Vagina (tissue), 2 donors: ENCODE data around the gene TOGARAM1. TPM values are rescaled to one million over a fixed set of nuclear protein-coding genes. Genes with fewer than 3 reads are reported as not detected.

Experiments used
- DNase-seq, 2 donors: peaks; one replicate each; pipeline ENCODE4 v3.0.0-alpha.2; 2017; ENCODE audit errors: extremely low spot score in 2 of 2
- H3K27ac ChIP-seq: fragments of 200-600 bp; sonication (generic); one replicate; pipeline ENCODE4 v1.5.1; 2019
- H3K27me3 ChIP-seq: fragments of 200-600 bp; sonication (generic); one replicate; pipeline ENCODE4 v1.5.1; 2019
- H3K36me3 ChIP-seq, 2 donors: fragments of 200-600 bp; sonication (generic); one replicate each; pipeline ENCODE4 v1.5.1; 2017 to 2019
- H3K4me1 ChIP-seq: fragments of 200-600 bp; sonication (generic); one replicate; pipeline ENCODE4 v1.5.1; 2019
- H3K4me3 ChIP-seq, 2 donors: fragments of 200-600 bp; sonication (generic); 1 replicate in 1 of 2; 2 replicates in 1 of 2; pipeline ENCODE4 v1.5.1; 2016 to 2019
- H3K9me3 ChIP-seq: fragments of 200-600 bp; sonication (generic); one replicate; pipeline ENCODE4 v1.5.1; 2019
- CTCF ChIP-seq, 3 experiments: fragments of 450-650 bp in 2 of 3; fragments of 200-600 bp in 1 of 3; sonication (generic) in 1 of 3; IDR thresholded peaks; one replicate each; pipeline ENCODE4 v1.5.1; 2017 to 2019; ENCODE audit warnings: antibody characterized with exemption in 3 of 3, mild to moderate bottlenecking in 2 of 3, moderate library complexity in 2 of 3
- POLR2A ChIP-seq, 2 donors: fragments of 450-650 bp; IDR thresholded peaks; one replicate each; pipeline ENCODE4 v1.6.1; 2017; ENCODE audit warnings: antibody characterized with exemption in 2 of 2, mild to moderate bottlenecking in 2 of 2, moderate library complexity in 2 of 2
- POLR2AphosphoS5 ChIP-seq, 2 donors: sonication (generic); formaldehyde crosslinking; IDR thresholded peaks; one replicate each; pipeline ENCODE4 v1.9.0; 2017; ENCODE audit warnings: antibody characterized with exemption in 2 of 2, mild to moderate bottlenecking in 2 of 2, low read depth in 1 of 2; ENCODE audit not compliant: insufficient read depth in 1 of 2
- intact Hi-C: fragments of 100-400 bp; cut with DNase I; formaldehyde crosslinking; loops from one replicate; pipeline ENCODE4 v1.15.1; 2023
- total RNA-seq: library from RNA; depleted of rRNA; stranded (reverse); fragments of >200 nt; gene quantifications from one replicate; pipeline ENCODE4 v1.2.3, GENCODE V29; 2016

TOGARAM1 gene
- total RNA-seq, 1 donor from 2014 or later: 13.0 TPM

- TF ChIP-seq POLR2AphosphoS5 (IDR thresholded peaks at IDR 0.05; ENCODE audit: insufficient read depth in 1 of 2, low read depth in 1 of 2): no peak
- TF ChIP-seq POLR2A (IDR thresholded peaks at IDR 0.05): no peak
- TF ChIP-seq CTCF (IDR thresholded peaks at IDR 0.05): no peak
- DNase-seq: no peak
- Histone ChIP-seq H3K4me3 (no peak overlapping the region), H3K27me3 (no peaks in the 10 kb centered on the region), H3K27ac (no peak overlapping the region), H3K36me3 (peaks cover 0 to 11% of the 10 kb centered on the region in 2 donors), H3K9me3 (no peaks in the 10 kb centered on the region), H3K4me1 (no peaks in the 10 kb centered on the region)
- intact Hi-C loops: no loop called here
These were observed 53.1 kb downstream of the TOGARAM1 start for GRCh38 chr14:45015133-45015532.

GRCh38 chr14:45028107-45028626 lies 66.2 kb downstream of the TOGARAM1 start:
- Histone ChIP-seq H3K27ac (no peak overlapping the region), H3K9me3 (no peaks in the 10 kb centered on the region), H3K36me3 (peaks cover 4 to 18% of the 10 kb centered on the region in 2 donors), H3K4me3 (no peak overlapping the region), H3K27me3 (no peaks in the 10 kb centered on the region), H3K4me1 (no peaks in the 10 kb centered on the region)
- intact Hi-C loops: no loop called here
- no peak for DNase-seq
- TF ChIP-seq CTCF (IDR thresholded peaks at IDR 0.05) (no peak), POLR2A (IDR thresholded peaks at IDR 0.05) (no peak), POLR2AphosphoS5 (IDR thresholded peaks at IDR 0.05; ENCODE audit: insufficient read depth in 1 of 2, low read depth in 1 of 2) (no peak)

- Histone ChIP-seq H3K27me3 (no peaks in the 10 kb centered on the region), H3K36me3 (peaks cover 2 to 36% of the 10 kb centered on the region in 2 donors), H3K9me3 (no peaks in the 10 kb centered on the region), H3K4me3 (no peak overlapping the region), H3K27ac (no peak overlapping the region), H3K4me1 (no peaks in the 10 kb centered on the region)
- no peak for DNase-seq
- no peak for TF ChIP-seq POLR2AphosphoS5 (IDR thresholded peaks at IDR 0.05; ENCODE audit: insufficient read depth in 1 of 2, low read depth in 1 of 2)
- TF ChIP-seq CTCF (IDR thresholded peaks at IDR 0.05): no peak
- TF ChIP-seq POLR2A (IDR thresholded peaks at IDR 0.05): no peak
- intact Hi-C loops: no loop called here
These were observed 72.7 kb downstream of the TOGARAM1 start for GRCh38 chr14:45034730-45035129.

GRCh38 chr14:45038256-45038655 lies 76.3 kb downstream of the TOGARAM1 start:
- TF ChIP-seq POLR2A (IDR thresholded peaks at IDR 0.05) (no peak), CTCF (IDR thresholded peaks at IDR 0.05) (no peak), POLR2AphosphoS5 (IDR thresholded peaks at IDR 0.05; ENCODE audit: insufficient read depth in 1 of 2, low read depth in 1 of 2) (no peak)
- intact Hi-C loops: no loop called here
- H3K4me3 ChIP-seq: no peak overlapping the region
- H3K27ac ChIP-seq: no peak overlapping the region
- no peaks in the 10 kb centered on the region for H3K4me1 ChIP-seq
- DNase-seq: no peak
- H3K9me3 ChIP-seq: no peaks in the 10 kb centered on the region
- peaks cover 2 to 20% of the 10 kb centered on the region in 2 donors for H3K36me3 ChIP-seq
- no peaks in the 10 kb centered on the region for H3K27me3 ChIP-seq

- no peak overlapping the region for H3K4me3 ChIP-seq
- H3K27me3 ChIP-seq: no peaks in the 10 kb centered on the region
- TF ChIP-seq POLR2A (IDR thresholded peaks at IDR 0.05) (no peak), CTCF (IDR thresholded peaks at IDR 0.05) (no peak), POLR2AphosphoS5 (IDR thresholded peaks at IDR 0.05; ENCODE audit: insufficient read depth in 1 of 2, low read depth in 1 of 2) (no peak)
- no peaks in the 10 kb centered on the region for H3K4me1 ChIP-seq
- H3K27ac ChIP-seq: no peak overlapping the region
- no peak for DNase-seq
- intact Hi-C loops: no loop called here
- no peaks in the 10 kb centered on the region for H3K9me3 ChIP-seq
- H3K36me3 ChIP-seq: peaks cover 2 to 19% of the 10 kb centered on the region in 2 donors
These were observed 76.9 kb downstream of the TOGARAM1 start for GRCh38 chr14:45038865-45039264.
